Measurements from ENCODE around the gene SLC35B4. TPM values are rescaled to one million over a fixed set of nuclear protein-coding genes. Genes with fewer than 3 reads are reported as not detected.

Gene SLC35B4
- total RNA-seq, 1 experiment from 2014 or later = 17.9 TPM

DNA sequence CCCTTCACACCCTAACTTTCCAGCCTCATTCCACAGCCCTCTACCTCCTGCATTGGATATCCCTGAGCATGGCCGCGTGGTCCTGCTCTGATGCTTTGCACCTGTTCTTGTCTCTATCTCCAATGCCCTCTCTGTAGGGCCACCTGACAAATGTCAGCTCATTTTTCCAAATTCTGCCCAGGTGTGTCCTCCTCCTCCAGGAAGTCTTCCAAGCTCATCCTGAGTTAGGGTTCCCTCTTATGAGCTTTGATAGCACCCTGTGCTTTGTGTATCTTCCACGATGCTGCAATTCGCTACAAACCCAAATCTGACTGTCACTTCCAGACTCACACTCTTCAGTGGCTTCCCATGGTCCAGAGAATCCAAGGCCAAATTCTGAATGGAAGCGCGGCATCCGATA is 14.7 kb upstream of the SLC35B4 start:
- Histone ChIP-seq H4K20me1 (ENCODE audit: insufficient read depth) (no peaks in the 10 kb centered on the region), H3K27me3 (ENCODE audit: insufficient read depth, low read depth) (no peaks in the 10 kb centered on the region), H3K27ac (no peak overlapping the region), H3K4me3 (no peak overlapping the region), H3K4me2 (no peak overlapping the region), H3K79me2 (ENCODE audit: low read depth) (no peaks in the 10 kb centered on the region), H2AFZ (no peak overlapping the region), H3K4me1 (replicated peaks; ENCODE audit: insufficient read depth) (no peaks in the 10 kb centered on the region), H3K9me2 (ENCODE audit: insufficient read depth) (no peaks in the 10 kb centered on the region), H3K9me3 (ENCODE audit: insufficient read depth, low read depth) (no peaks in the 10 kb centered on the region), H3K36me3 (ENCODE audit: low read depth) (no peaks in the 10 kb centered on the region), H3F3A (ENCODE audit: insufficient read depth, low read depth) (no peaks in the 10 kb centered on the region)
- ChIA-PET CTCF (no interaction called here), POLR2A (ENCODE audit: unreplicated experiment) (interaction anchor here (0.8 kb wide), 1 partner anchor 1062 kb away, joined by 7 read pairs; no protein-coding TSS in a partner anchor)
- TF ChIP-seq EZH2 (IDR thresholded peaks at IDR 0.05; ENCODE audit: low read depth) (no peak), CTCF (conservative IDR thresholded peaks at IDR 0.05) (no peak)
- intact Hi-C loops (cut with micrococcal nuclease; ENCODE audit: unreplicated experiment) = no loop called here
- no peak for DNase-seq
- no TSS peak for BruUV-seq (replicated peaks)

DNA sequence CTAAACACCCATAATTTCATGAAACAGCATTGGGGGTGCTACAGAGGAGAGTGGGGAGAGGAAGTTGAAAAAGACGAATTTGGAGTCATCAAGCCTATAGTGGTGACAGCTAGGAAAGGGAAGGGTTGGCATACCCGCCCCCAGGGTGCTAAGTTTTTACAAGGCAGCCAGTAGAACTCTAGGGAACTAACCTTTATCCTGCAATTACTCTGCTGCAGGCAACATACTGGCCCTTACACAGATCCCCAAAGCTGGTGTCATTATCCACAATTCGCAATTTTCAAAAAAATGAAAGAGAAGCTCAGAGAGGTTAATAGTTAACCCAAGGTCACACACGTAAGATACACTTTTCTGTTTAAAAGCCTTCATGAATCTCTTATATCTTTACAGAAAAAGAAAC is 14.2 kb upstream of the SLC35B4 start:
- no peaks in the 10 kb centered on the region for H3K9me2 ChIP-seq (ENCODE audit: insufficient read depth)
- H3K36me3 ChIP-seq (ENCODE audit: low read depth) = no peaks in the 10 kb centered on the region
- no peak for TF ChIP-seq CTCF (conservative IDR thresholded peaks at IDR 0.05)
- no peak for TF ChIP-seq EZH2 (IDR thresholded peaks at IDR 0.05; ENCODE audit: low read depth)
- no peaks in the 10 kb centered on the region for H4K20me1 ChIP-seq (ENCODE audit: insufficient read depth)
- no peaks in the 10 kb centered on the region for H3K79me2 ChIP-seq (ENCODE audit: low read depth)
- H3K4me1 ChIP-seq (replicated peaks; ENCODE audit: insufficient read depth) = no peaks in the 10 kb centered on the region
- no peaks in the 10 kb centered on the region for H3F3A ChIP-seq (ENCODE audit: insufficient read depth, low read depth)
- no peak overlapping the region for H2AFZ ChIP-seq
- no peak overlapping the region for H3K27ac ChIP-seq
- no peaks in the 10 kb centered on the region for H3K9me3 ChIP-seq (ENCODE audit: insufficient read depth, low read depth)
- H3K4me3 ChIP-seq = no peak overlapping the region
- no peaks in the 10 kb centered on the region for H3K27me3 ChIP-seq (ENCODE audit: insufficient read depth, low read depth)
- no TSS peak for BruUV-seq (replicated peaks)
- no peak for DNase-seq
- H3K4me2 ChIP-seq = no peak overlapping the region
- CTCF ChIA-PET = no interaction called here
- intact Hi-C loops (cut with micrococcal nuclease; ENCODE audit: unreplicated experiment) = no loop called here
- POLR2A ChIA-PET (ENCODE audit: unreplicated experiment) = interaction anchor here (0.8 kb wide), 1 partner anchor 1062 kb away, joined by 7 read pairs; no protein-coding TSS in a partner anchor

GRCh38 chr7:134329614-134330346 is 13.1 kb upstream of the SLC35B4 start:
- Histone ChIP-seq H3K79me2 (ENCODE audit: low read depth) (no peaks in the 10 kb centered on the region), H3K36me3 (ENCODE audit: low read depth) (no peaks in the 10 kb centered on the region), H3K27me3 (ENCODE audit: insufficient read depth, low read depth) (no peaks in the 10 kb centered on the region), H3K27ac (no peak overlapping the region), H3K4me2 (no peak overlapping the region), H2AFZ (no peak overlapping the region), H3K9me3 (ENCODE audit: insufficient read depth, low read depth) (no peaks in the 10 kb centered on the region), H3K4me1 (replicated peaks; ENCODE audit: insufficient read depth) (no peaks in the 10 kb centered on the region), H3K9me2 (ENCODE audit: insufficient read depth) (no peaks in the 10 kb centered on the region), H3F3A (ENCODE audit: insufficient read depth, low read depth) (no peaks in the 10 kb centered on the region), H4K20me1 (ENCODE audit: insufficient read depth) (no peaks in the 10 kb centered on the region), H3K4me3 (no peak overlapping the region)
- ChIA-PET POLR2A (ENCODE audit: unreplicated experiment) (no interaction called here), CTCF (no interaction called here)
- intact Hi-C loops (cut with micrococcal nuclease; ENCODE audit: unreplicated experiment) = no loop called here
- TF ChIP-seq CTCF (conservative IDR thresholded peaks at IDR 0.05) (no peak), EZH2 (IDR thresholded peaks at IDR 0.05; ENCODE audit: low read depth) (no peak)
- no TSS peak for BruUV-seq (replicated peaks)
- no peak for DNase-seq
